Activated T-helper 2 cell treated with anti-CD3 and anti-CD28 coated beads, Interferon-gamma antibody, Interleukin-2, Interleukin-4, amounts not matched to agents 10 μg/mL and 5 μg/mL and 100 μg/mL, durations not matched to agents 14 hours and 24 hours and 36 hours (primary cell): ENCODE data around the gene KCNJ5. TPM values are rescaled to one million over a fixed set of nuclear protein-coding genes. Genes with fewer than 3 reads are reported as not detected.

ENCODE experiments used
- DNase-seq: peaks from one replicate; pipeline ENCODE4 v3.0.0; 2021; ENCODE audit warnings: low spot score
- H3K27ac Mint-ChIP-seq: one replicate; pipeline ENCODE4 v1.8.0; 2021; ENCODE audit warnings: mixed read lengths
- H3K27me3 Mint-ChIP-seq: one replicate; pipeline ENCODE4 v1.8.0; 2021; ENCODE audit warnings: low read depth, mixed read lengths
- H3K36me3 Mint-ChIP-seq: one replicate; pipeline ENCODE4 v1.8.0; 2021; ENCODE audit warnings: low read depth, mixed read lengths
- H3K4me1 Mint-ChIP-seq: one replicate; pipeline ENCODE4 v1.8.0; 2021; ENCODE audit warnings: low read depth, mixed read lengths
- H3K4me3 Mint-ChIP-seq: one replicate; pipeline ENCODE4 v1.8.0; 2021; ENCODE audit warnings: low read depth, mild to moderate bottlenecking, moderate library complexity, mixed read lengths
- H3K9me3 Mint-ChIP-seq: one replicate; pipeline ENCODE4 v1.8.0; 2021; ENCODE audit warnings: mixed read lengths
- intact Hi-C: fragments of 100-400 bp; cut with micrococcal nuclease; formaldehyde crosslinking; loops from one replicate; pipeline ENCODE4 v1.15.1; 2023
- total RNA-seq: library from RNA; stranded (reverse); gene quantifications from 2 replicates; pipeline ENCODE4 v1.2.3, GENCODE V29; 2022

The KCNJ5 gene
- total RNA-seq, 1 donor from 2014 or later, result not detected

GRCh38 chr11:128891913-128892398 lies 800 bp downstream of the KCNJ5 start:
- H3K27me3 Mint-ChIP-seq, result peaks cover 62% of the 10 kb centered on the region
- intact Hi-C loops, result loop anchor here (2.0 kb wide), 1 partner anchor 13 kb away; no protein-coding TSS in a partner anchor
- H3K4me3 Mint-ChIP-seq, result no peak overlapping the region
- DNase-seq, result no peak
- no peak overlapping the region for H3K27ac Mint-ChIP-seq
- peaks cover 7% of the 10 kb centered on the region for H3K4me1 Mint-ChIP-seq
- H3K9me3 Mint-ChIP-seq, result no peaks in the 10 kb centered on the region
- no peaks in the 10 kb centered on the region for H3K36me3 Mint-ChIP-seq

DNA sequence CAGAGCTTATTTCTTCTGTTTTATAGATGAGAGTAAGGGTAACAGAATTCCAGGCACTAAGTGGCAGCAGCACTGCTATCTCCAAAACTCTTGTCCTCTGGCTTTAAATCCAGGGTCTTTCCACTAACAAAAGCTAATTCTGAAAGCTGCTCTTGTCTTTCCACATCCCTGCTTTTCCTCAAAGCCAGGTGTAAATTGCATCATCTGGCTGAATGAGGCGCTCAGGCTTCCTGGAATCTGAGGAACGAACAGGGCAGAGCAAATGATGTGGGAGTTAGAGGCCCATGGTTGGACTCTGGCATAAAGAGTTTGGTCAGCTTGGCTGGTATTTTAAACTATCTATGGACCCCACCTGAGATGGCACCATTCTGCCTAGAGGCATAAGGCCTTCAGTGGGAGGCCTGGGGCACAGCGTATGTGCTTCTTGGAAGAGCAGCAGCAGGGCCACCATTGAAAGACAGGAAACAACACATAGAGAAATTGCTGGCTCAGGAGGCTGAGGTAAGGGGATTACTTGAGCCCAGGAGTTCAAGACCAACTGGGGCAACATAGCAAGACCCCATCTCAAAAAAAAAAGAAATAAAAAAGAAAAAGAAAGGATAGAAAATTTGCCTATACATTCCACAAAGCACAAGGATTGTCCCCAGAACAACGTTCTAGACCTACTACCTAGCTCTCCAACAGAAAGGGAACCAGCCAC lies 1.9 kb downstream of the KCNJ5 start:
- Mint-ChIP-seq H3K4me1 (peaks cover 7% of the 10 kb centered on the region), H3K4me3 (no peak overlapping the region), H3K27ac (no peak overlapping the region), H3K36me3 (no peaks in the 10 kb centered on the region), H3K9me3 (no peaks in the 10 kb centered on the region), H3K27me3 (peaks cover 60% of the 10 kb centered on the region)
- intact Hi-C loops, result no loop called here
- DNase-seq, result no peak

DNA sequence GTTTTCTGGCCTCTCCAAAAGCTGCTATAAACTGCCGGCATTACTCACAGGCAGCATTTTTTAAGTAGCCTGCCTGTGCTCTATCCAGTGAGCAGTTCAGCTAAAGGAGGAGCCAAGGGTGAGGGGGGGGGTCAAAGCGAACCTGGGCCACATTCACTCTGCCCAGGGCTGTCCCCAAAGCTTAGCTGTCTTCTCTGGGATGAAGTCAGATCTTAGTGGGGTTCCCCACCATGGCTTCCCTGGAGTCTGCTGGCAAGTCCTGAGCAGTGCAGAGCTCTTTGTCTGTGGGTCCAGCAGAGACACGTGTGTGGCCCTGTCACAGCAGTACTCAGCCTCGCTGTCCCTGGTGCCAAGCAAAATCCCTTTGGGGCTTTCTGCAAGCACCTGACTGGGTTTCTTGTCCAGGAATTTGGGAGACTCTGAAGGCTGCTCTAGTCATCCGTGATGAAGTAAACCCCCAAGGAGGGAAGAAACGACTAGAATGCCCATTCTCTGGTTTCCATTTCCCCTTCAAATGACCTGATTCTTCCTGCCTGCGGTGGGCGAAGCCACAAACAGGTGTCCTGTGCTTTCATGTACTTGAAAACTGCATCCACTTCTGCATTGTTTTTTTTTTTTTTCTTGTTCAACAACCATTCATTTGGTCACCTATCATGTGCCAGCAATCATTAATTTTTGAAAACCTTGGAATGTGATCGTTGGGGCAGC lies 2.6 kb downstream of the KCNJ5 start:
- Mint-ChIP-seq H3K27me3 (peaks cover 59% of the 10 kb centered on the region), H3K9me3 (no peaks in the 10 kb centered on the region)
- intact Hi-C loops, result no loop called here

GRCh38 chr11:128894286-128894681 lies 3.1 kb downstream of the KCNJ5 start:
- intact Hi-C loops, result no loop called here

More for the DNA sequence above, 2.6 kb downstream of the KCNJ5 start:
- H3K4me3 Mint-ChIP-seq, result no peak overlapping the region
- no peaks in the 10 kb centered on the region for H3K36me3 Mint-ChIP-seq
- DNase-seq, result no peak
- no peak overlapping the region for H3K27ac Mint-ChIP-seq
- H3K4me1 Mint-ChIP-seq, result peaks cover 7% of the 10 kb centered on the region

GRCh38 chr11:128894685-128895084 lies 3.5 kb downstream of the KCNJ5 start:
- Mint-ChIP-seq H3K4me1 (peaks cover 7% of the 10 kb centered on the region), H3K4me3 (no peak overlapping the region), H3K27ac (no peak overlapping the region), H3K9me3 (no peaks in the 10 kb centered on the region), H3K36me3 (no peaks in the 10 kb centered on the region), H3K27me3 (peaks cover 57% of the 10 kb centered on the region)
- DNase-seq, result no peak
- intact Hi-C loops, result no loop called here

More at GRCh38 chr11:128894286-128894681, 3.1 kb downstream of the KCNJ5 start:
- peaks cover 7% of the 10 kb centered on the region for H3K4me1 Mint-ChIP-seq
- no peak overlapping the region for H3K4me3 Mint-ChIP-seq
- H3K9me3 Mint-ChIP-seq, result no peaks in the 10 kb centered on the region
- no peaks in the 10 kb centered on the region for H3K36me3 Mint-ChIP-seq
- H3K27me3 Mint-ChIP-seq, result peaks cover 61% of the 10 kb centered on the region
- H3K27ac Mint-ChIP-seq, result no peak overlapping the region
- DNase-seq, result no peak

DNA sequence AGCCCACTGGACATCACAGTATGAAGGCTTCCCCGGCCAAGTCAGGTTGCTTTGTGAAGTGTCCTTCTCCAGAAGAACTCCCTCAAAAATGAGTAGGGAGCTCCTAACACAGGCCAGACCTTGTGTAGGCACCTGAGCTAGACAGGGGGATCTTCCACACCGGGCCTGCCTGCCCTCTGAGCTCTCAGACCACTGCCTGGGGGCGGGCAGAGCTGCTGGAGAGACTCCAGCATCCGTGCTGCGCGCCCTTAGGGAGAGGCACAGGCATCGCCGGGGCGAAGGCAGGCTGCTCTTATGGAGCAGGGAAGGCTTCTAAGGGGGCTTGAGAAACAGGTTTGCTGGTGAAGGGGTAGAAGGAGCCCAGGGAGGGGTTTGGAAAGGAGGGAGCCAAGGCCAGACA lies 4.4 kb downstream of the KCNJ5 start:
- Mint-ChIP-seq H3K27ac (no peak overlapping the region), H3K9me3 (no peaks in the 10 kb centered on the region), H3K4me1 (peaks cover 7% of the 10 kb centered on the region), H3K36me3 (no peaks in the 10 kb centered on the region), H3K4me3 (no peak overlapping the region), H3K27me3 (peaks cover 57% of the 10 kb centered on the region)
- DNase-seq, result no peak
- intact Hi-C loops, result no loop called here

GRCh38 chr11:128896356-128896755 lies 5.2 kb downstream of the KCNJ5 start:
- intact Hi-C loops, result no loop called here
- H3K27me3 Mint-ChIP-seq, result peaks cover 58% of the 10 kb centered on the region
- H3K4me3 Mint-ChIP-seq, result no peak overlapping the region
- H3K4me1 Mint-ChIP-seq, result peaks cover 5% of the 10 kb centered on the region
- no peak overlapping the region for H3K27ac Mint-ChIP-seq
- no peaks in the 10 kb centered on the region for H3K36me3 Mint-ChIP-seq
- no peak for DNase-seq
- no peaks in the 10 kb centered on the region for H3K9me3 Mint-ChIP-seq

DNA sequence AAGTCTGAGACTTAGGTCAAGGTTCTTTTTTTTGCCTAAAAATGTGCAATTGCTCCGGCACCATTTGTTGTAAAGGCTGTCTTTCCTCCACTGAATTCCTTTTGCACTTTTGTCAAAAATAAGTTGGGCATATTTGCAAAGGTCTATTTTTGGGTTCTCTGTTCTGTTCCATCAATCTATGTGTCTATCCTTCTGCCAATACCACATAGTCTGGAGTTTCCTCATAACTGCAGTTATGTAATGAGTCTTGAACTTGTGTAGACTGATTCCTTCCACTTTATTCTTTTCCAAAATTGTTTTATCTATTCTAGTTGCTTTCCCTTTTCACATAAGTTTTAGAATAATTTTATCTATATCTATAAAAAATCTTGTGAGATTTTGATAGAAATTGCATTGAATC lies 6.7 kb downstream of the KCNJ5 start:
- no peak overlapping the region for H3K4me3 Mint-ChIP-seq
- peaks cover 54% of the 10 kb centered on the region for H3K27me3 Mint-ChIP-seq
- H3K36me3 Mint-ChIP-seq, result no peaks in the 10 kb centered on the region
- H3K4me1 Mint-ChIP-seq, result peaks cover 3% of the 10 kb centered on the region
- DNase-seq, result no peak
- no peaks in the 10 kb centered on the region for H3K9me3 Mint-ChIP-seq
- intact Hi-C loops, result no loop called here
- H3K27ac Mint-ChIP-seq, result no peak overlapping the region

GRCh38 chr11:128898580-128899344 lies 7.6 kb downstream of the KCNJ5 start:
- Mint-ChIP-seq H3K27me3 (peaks cover 55% of the 10 kb centered on the region), H3K4me3 (no peak overlapping the region), H3K9me3 (no peaks in the 10 kb centered on the region), H3K36me3 (no peaks in the 10 kb centered on the region), H3K27ac (no peak overlapping the region), H3K4me1 (peaks cover 3% of the 10 kb centered on the region)
- intact Hi-C loops, result no loop called here
- DNase-seq, result no peak

- Mint-ChIP-seq H3K4me3 (no peak overlapping the region), H3K9me3 (no peaks in the 10 kb centered on the region), H3K27ac (no peak overlapping the region), H3K36me3 (no peaks in the 10 kb centered on the region), H3K4me1 (no peaks in the 10 kb centered on the region), H3K27me3 (peaks cover 58% of the 10 kb centered on the region)
- DNase-seq, result no peak
- intact Hi-C loops, result no loop called here
These were observed 9.3 kb downstream of the KCNJ5 start for GRCh38 chr11:128900468-128900867.

DNA sequence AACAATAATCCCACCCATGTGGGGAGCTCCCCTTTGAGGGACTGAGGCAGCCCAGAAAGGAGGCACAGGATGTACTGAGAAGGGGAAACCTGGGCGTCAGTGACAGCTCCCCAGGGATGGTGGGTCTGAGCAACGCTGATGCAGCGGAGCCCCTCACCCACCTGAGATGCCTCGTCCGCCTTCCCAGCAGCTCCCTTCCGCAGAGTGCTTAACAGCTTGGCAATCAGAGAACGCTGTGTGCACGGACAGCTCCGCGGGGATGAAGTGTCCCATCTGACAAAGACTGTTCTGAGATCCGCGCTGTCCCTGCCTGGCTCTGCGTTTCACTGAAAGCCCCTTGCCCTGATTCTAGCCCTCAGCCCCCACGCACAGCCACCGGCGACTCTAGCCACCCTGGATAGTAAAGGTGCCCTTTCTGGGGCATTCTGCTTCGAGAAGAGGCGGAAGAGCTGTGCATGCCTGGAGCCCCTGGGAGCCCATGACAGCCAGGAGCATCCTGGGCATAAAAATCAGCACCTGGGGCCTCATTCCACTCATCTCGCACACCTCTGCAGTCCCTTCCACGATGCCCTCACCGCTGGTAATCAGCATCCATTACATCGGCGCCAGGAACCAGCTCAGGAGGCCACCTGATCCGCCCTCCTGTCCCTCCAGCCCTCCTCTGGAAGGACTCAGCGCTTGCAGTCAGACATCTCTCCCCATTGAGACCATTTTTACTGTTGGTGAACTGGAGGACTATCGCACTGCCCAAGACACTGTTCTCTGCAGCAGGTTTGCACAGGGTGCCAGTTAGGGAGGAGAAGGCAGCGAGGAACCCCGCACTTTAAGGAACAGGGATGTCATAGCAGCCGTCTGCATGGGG lies 10.7 kb downstream of the KCNJ5 start:
- Mint-ChIP-seq H3K4me1 (peaks cover 5% of the 10 kb centered on the region), H3K36me3 (no peaks in the 10 kb centered on the region), H3K27me3 (peaks cover 62% of the 10 kb centered on the region), H3K4me3 (no peak overlapping the region), H3K9me3 (no peaks in the 10 kb centered on the region), H3K27ac (no peak overlapping the region)
- DNase-seq, result no peak
- intact Hi-C loops, result no loop called here

DNA sequence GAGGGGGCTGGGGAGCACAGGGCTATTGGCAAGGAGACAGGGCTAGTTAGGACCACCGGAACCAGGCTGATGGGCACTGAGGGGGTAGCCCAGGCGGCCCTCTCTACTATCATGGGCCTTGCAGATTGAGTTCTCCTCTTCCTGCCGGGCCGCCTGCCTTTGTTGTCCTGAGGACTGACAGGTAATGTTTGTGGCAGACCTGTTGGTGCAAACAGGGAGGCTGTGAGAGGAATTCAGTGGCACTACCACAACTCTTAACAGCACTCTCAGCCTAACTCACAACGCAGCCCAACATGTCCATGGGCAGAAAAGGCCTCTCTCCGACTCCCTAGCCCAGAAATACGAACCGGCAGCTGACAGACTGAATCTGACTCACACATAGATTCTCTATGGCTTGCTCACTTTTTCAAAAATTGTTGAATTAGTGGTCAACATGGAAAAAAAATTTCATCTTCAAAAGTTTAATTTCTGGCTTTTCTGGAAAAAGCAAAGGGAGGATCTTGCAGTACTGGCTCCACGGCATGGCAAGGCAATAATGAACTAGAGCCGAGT lies 11.4 kb downstream of the KCNJ5 start:
- DNase-seq, result no peak
- peaks cover 5% of the 10 kb centered on the region for H3K4me1 Mint-ChIP-seq
- peaks cover 65% of the 10 kb centered on the region for H3K27me3 Mint-ChIP-seq
- no peak overlapping the region for H3K4me3 Mint-ChIP-seq
- no peaks in the 10 kb centered on the region for H3K9me3 Mint-ChIP-seq
- intact Hi-C loops, result no loop called here
- H3K36me3 Mint-ChIP-seq, result no peaks in the 10 kb centered on the region
- H3K27ac Mint-ChIP-seq, result no peak overlapping the region
